ENCODE measurements around the gene OGT. TPM values are rescaled to one million over a fixed set of nuclear protein-coding genes. Genes with fewer than 3 reads are reported as not detected.
"Not testable (repeated sequence)": the region's sequence is repeated elsewhere in the genome, so short reads cannot be mapped to it uniquely, and the experiment has no call there.

Gene OGT
- 269 and 277 TPM in 2 replicates for total RNA-seq

GRCh38 chrX:71532753-71533425 is at the start of gene OGT:
Gene OGT (plus strand): TSS chrX:71533104. CDS start chrX:71533300, 196 bp downstream.
- intact Hi-C loops (cut with micrococcal nuclease), result loop anchor here (1.0 to 5.0 kb wide), 5 partner anchors 18 to 351 kb away; partner anchors contain the start of genes CXCR3 and NONO

GRCh38 chrX:71487814-71488213 is 45.1 kb upstream of the OGT start:
- intact Hi-C loops (cut with micrococcal nuclease), result no loop called here

GRCh38 chrX:71489540-71489939 is 43.4 kb upstream of the OGT start:
- intact Hi-C loops (cut with micrococcal nuclease), result no loop called here

- intact Hi-C loops (cut with micrococcal nuclease), result loop anchor here (2.0 to 5.0 kb wide), 2 partner anchors 40 to 240 kb away; partner anchors contain the start of genes OGT and ZMYM3
These were observed 40.5 kb upstream of the OGT start for GRCh38 chrX:71492231-71493065.

GRCh38 chrX:71493111-71493613 is 39.7 kb upstream of the OGT start:
- intact Hi-C loops (cut with micrococcal nuclease), result loop anchor here (2.0 to 5.0 kb wide), 2 partner anchors 40 to 241 kb away; partner anchors contain the start of genes OGT and ZMYM3

- intact Hi-C loops (cut with micrococcal nuclease), result not testable (repeated sequence)
These were observed 36.9 kb upstream of the OGT start for GRCh38 chrX:71495979-71496378.

- intact Hi-C loops (cut with micrococcal nuclease), result no loop called here
These were observed 36.4 kb upstream of the OGT start for GRCh38 chrX:71496476-71496875.

GRCh38 chrX:71502080-71502479 is 30.8 kb upstream of the OGT start:
- intact Hi-C loops (cut with micrococcal nuclease), result not testable (repeated sequence)

- intact Hi-C loops (cut with micrococcal nuclease), result no loop called here
These were observed 28.6 kb upstream of the OGT start for GRCh38 chrX:71504346-71504745.

GRCh38 chrX:71509289-71509688 is 23.6 kb upstream of the OGT start:
- intact Hi-C loops (cut with micrococcal nuclease), result no loop called here

GRCh38 chrX:71510161-71510560 is 22.7 kb upstream of the OGT start:
- intact Hi-C loops (cut with micrococcal nuclease), result no loop called here

- intact Hi-C loops (cut with micrococcal nuclease), result loop anchor here (2.0 kb wide), 1 partner anchor 19 kb away; the partner anchor contains the start of gene OGT
These were observed 19.2 kb upstream of the OGT start for GRCh38 chrX:71513731-71514130.

GRCh38 chrX:71514367-71515037 is 18.4 kb upstream of the OGT start:
- intact Hi-C loops (cut with micrococcal nuclease), result loop anchor here (2.0 kb wide), 1 partner anchor 18 kb away; the partner anchor contains the start of gene OGT

GRCh38 chrX:71515038-71515396 is 17.9 kb upstream of the OGT start:
- intact Hi-C loops (cut with micrococcal nuclease), result loop anchor here (2.0 kb wide), 1 partner anchor 18 kb away; the partner anchor contains the start of gene OGT

- intact Hi-C loops (cut with micrococcal nuclease), result no loop called here
These were observed 7.6 kb upstream of the OGT start for GRCh38 chrX:71525316-71525715.

- intact Hi-C loops (cut with micrococcal nuclease), result loop anchor here (1.0 to 5.0 kb wide), 5 partner anchors 17 to 350 kb away; partner anchors contain the start of genes CXCR3 and NONO
These were observed 689 bp upstream of the OGT start for GRCh38 chrX:71532078-71532752.

GRCh38 chrX:71533516-71533850 is 579 bp downstream of the OGT start:
- intact Hi-C loops (cut with micrococcal nuclease), result loop anchor here (2.0 to 5.0 kb wide), 4 partner anchors 19 to 351 kb away; partner anchors contain the start of gene CXCR3

GRCh38 chrX:71533851-71534561 is 1.1 kb downstream of the OGT start:
- intact Hi-C loops (cut with micrococcal nuclease), result loop anchor here (1.0 to 5.0 kb wide), 6 partner anchors 19 to 423 kb away; partner anchors contain the start of genes CXCR3, IL2RG and TAF1

GRCh38 chrX:71534773-71535544 is 2.1 kb downstream of the OGT start:
- intact Hi-C loops (cut with micrococcal nuclease), result loop anchor here (1.0 to 5.0 kb wide), 4 partner anchors 82 to 424 kb away; partner anchors contain the start of genes CXCR3, IL2RG and TAF1

All from T-helper 2 cell treated with Interferon-gamma antibody and Interleukin-4, amounts not matched to agents 100 ng/mL and 5 ng/mL, for 36 hours (primary cell).